GM12891 (cell line): ENCODE results near the gene BDP1.
"Not testable (repeated sequence)": the region's sequence is repeated elsewhere in the genome, so short reads cannot be mapped to it uniquely, and the experiment has no call there.

ENCODE experiments used
- DNase-seq: peaks from one replicate; pipeline ENCODE4 v3.0.0; 2011; ENCODE audit warnings: low spot score; ENCODE audit not compliant: insufficient read length
- FAIRE-seq: peaks from 2 replicates; lab custom pipeline; 2011; peaks lifted over from hg19 to GRCh38; lab: Jason Lieb, UNC
- PAX5 ChIP-seq: IDR thresholded peaks from 2 replicates; pipeline ENCODE4 v1.6.1; 2011; ENCODE audit warnings: low read length, moderate library complexity, mild to moderate bottlenecking; ENCODE audit not compliant: insufficient read depth, severe bottlenecking
- POLR2A ChIP-seq: IDR thresholded peaks from 2 replicates; pipeline ENCODE4 v1.6.1; 2011; ENCODE audit warnings: low read depth, low read length, control low read depth
- POLR2AphosphoS5 ChIP-seq: IDR thresholded peaks from 2 replicates; pipeline ENCODE4 v1.6.1; 2011; ENCODE audit warnings: low read depth, low read length, control low read depth
- POU2F2 ChIP-seq: IDR thresholded peaks from 2 replicates; pipeline ENCODE4 v1.6.1; 2011; ENCODE audit warnings: low read depth, mild to moderate bottlenecking, control low read depth, low read length, moderate library complexity
- SPI1 ChIP-seq: IDR thresholded peaks from 2 replicates; pipeline ENCODE4 v1.6.1; 2011; ENCODE audit warnings: low read depth, low read length, control low read depth
- TAF1 ChIP-seq: IDR thresholded peaks from 2 replicates; pipeline ENCODE4 v1.6.1; 2011; ENCODE audit warnings: low read depth, low read length, control low read depth

The BDP1 gene

DNA sequence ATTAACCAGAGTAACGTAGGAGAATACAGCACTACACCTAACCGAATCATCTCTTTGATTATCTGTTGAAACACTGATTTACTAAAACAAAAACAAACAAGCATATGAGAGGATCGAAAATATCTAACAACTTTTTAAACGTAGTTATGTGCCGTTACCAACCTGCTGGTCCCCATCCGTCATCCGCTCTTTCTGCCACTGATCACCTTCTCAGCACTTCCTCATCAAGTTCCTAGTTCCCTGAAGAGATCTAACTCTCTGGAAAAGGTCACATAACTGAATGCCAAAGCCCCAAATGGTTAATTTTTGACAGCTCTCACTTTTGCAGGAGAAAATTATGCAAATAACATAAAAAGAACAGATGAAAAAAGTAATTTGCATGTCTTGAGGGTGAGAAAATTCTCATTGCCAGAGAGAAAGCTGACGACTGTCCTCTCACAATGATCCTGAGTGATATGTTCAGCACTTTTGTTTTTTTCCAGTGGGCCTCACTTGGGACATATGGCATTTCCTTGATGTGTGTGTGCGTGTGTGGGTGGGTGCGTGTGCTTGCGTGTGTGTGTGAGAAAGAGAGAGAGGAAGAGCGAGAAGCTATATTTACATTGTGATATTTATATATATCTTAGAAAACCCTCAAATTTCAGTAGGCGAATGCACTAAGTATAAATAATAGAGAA lies 8.8 kb upstream of the BDP1 start:
- peak; percentile 22; the same call in 1 of the 2 replicates for TF ChIP-seq SPI1
- not testable (repeated sequence) for FAIRE-seq, DNase-seq

- not testable (repeated sequence) for DNase-seq, FAIRE-seq
These were observed 8.1 kb upstream of the BDP1 start for GRCh38 chr5:71447218-71447808.

- no peak for FAIRE-seq
These were observed 2.6 kb upstream of the BDP1 start for GRCh38 chr5:71452876-71453275.

GRCh38 chr5:71454913-71455312 lies 538 bp upstream of the BDP1 start:
- TF ChIP-seq POU2F2 (no peak), TAF1 (no peak), POLR2AphosphoS5 (no peak), POLR2A (no peak), PAX5 (no peak)
- FAIRE-seq (no peak), DNase-seq (no peak)

More at GRCh38 chr5:71452876-71453275, 2.6 kb upstream of the BDP1 start:
- no peak for DNase-seq
- no peak for TF ChIP-seq POLR2A
- no peak for TF ChIP-seq PAX5
- TF ChIP-seq TAF1, result no peak
- no peak for TF ChIP-seq SPI1
- TF ChIP-seq POU2F2, result no peak
- no peak for TF ChIP-seq POLR2AphosphoS5

GRCh38 chr5:71456362-71456743 lies 902 bp downstream of the BDP1 start:
- no peak for FAIRE-seq
- no peak for DNase-seq
- TF ChIP-seq POLR2AphosphoS5, result no peak
- TF ChIP-seq POU2F2, result no peak
- no peak for TF ChIP-seq POLR2A
- no peak for TF ChIP-seq TAF1
- TF ChIP-seq PAX5, result no peak
- no peak for TF ChIP-seq SPI1

DNA sequence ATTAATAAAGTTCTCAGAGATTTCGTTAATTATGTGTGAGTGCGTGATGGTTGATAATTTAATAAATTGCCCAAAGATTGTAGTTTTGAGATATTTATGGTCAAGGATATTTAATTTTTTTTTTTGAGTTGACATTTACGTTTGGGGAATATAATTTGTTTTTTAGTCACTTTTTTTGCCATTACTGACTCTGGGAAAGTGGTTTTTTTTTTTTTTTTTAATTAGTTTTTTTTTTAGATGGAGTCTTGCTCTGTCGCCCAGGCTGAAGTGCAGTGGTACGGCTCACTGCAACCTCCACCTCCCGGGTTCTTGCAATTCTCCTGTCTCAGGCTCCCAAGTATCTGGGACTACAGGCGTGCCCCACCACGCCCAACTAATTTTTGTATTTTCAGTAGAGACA lies 1.7 kb downstream of the BDP1 start:
- TF ChIP-seq POLR2AphosphoS5, result no peak
- no peak for TF ChIP-seq SPI1
- no peak for TF ChIP-seq POLR2A
- TF ChIP-seq PAX5, result no peak
- no peak for TF ChIP-seq TAF1
- no peak for TF ChIP-seq POU2F2
- DNase-seq, result no peak
- FAIRE-seq, result no peak

- no peak for FAIRE-seq
- no peak for DNase-seq
These were observed 5.2 kb downstream of the BDP1 start for GRCh38 chr5:71460693-71461092.

GRCh38 chr5:71461360-71461759 lies 5.9 kb downstream of the BDP1 start:
- FAIRE-seq (no peak), DNase-seq (no peak)
- no peak for TF ChIP-seq POLR2A
- no peak for TF ChIP-seq POLR2AphosphoS5
- TF ChIP-seq TAF1, result no peak
- TF ChIP-seq PAX5, result no peak
- no peak for TF ChIP-seq POU2F2
- TF ChIP-seq SPI1, result no peak

More at GRCh38 chr5:71460693-71461092, 5.2 kb downstream of the BDP1 start:
- no peak for TF ChIP-seq PAX5
- TF ChIP-seq POU2F2, result no peak
- no peak for TF ChIP-seq POLR2AphosphoS5
- TF ChIP-seq TAF1, result no peak
- no peak for TF ChIP-seq POLR2A
- TF ChIP-seq SPI1, result no peak

GRCh38 chr5:71471193-71471592 lies 15.7 kb downstream of the BDP1 start:
- TF ChIP-seq POLR2AphosphoS5 (no peak), POU2F2 (no peak), SPI1 (no peak), POLR2A (no peak), TAF1 (no peak), PAX5 (no peak)
- no peak for DNase-seq
- no peak for FAIRE-seq

- peak; percentile 34 for DNase-seq
- FAIRE-seq, result peak; percentile 69
- no peak for TF ChIP-seq POLR2A
- TF ChIP-seq POU2F2, result no peak
- TF ChIP-seq SPI1, result no peak
- TF ChIP-seq TAF1, result no peak
These were observed 20.4 kb downstream of the BDP1 start for GRCh38 chr5:71475788-71476384.
